ENCODE results near the gene MRPL51.

The MRPL51 gene

GRCh38 chr12:6527711-6528110 is 34.6 kb upstream of the MRPL51 start:
- DNase-seq (ENCODE audit: low read depth in 1 of 2, low spot score in 1 of 2), result no peak
- H3K4me3 ChIP-seq (replicated peaks; ENCODE audit: insufficient read depth, low read length), result no peak overlapping the region

GRCh38 chr12:6526766-6527525 is 33.9 kb upstream of the MRPL51 start:
- no peak overlapping the region for H3K4me3 ChIP-seq (replicated peaks; ENCODE audit: insufficient read depth, low read length)
- TF ChIP-seq REST (IDR thresholded peaks at IDR 0.05; ENCODE audit: insufficient replicate concordance, low read depth) (no peak), GABPA (IDR thresholded peaks at IDR 0.05; ENCODE audit: low read depth) (no peak), SPI1 (IDR thresholded peaks at IDR 0.05; ENCODE audit: borderline replicate concordance, low read depth) (no peak), POLR2AphosphoS5 (IDR thresholded peaks at IDR 0.05; ENCODE audit: low read depth) (no peak)
- TF ChIP-seq, protein P1, sequence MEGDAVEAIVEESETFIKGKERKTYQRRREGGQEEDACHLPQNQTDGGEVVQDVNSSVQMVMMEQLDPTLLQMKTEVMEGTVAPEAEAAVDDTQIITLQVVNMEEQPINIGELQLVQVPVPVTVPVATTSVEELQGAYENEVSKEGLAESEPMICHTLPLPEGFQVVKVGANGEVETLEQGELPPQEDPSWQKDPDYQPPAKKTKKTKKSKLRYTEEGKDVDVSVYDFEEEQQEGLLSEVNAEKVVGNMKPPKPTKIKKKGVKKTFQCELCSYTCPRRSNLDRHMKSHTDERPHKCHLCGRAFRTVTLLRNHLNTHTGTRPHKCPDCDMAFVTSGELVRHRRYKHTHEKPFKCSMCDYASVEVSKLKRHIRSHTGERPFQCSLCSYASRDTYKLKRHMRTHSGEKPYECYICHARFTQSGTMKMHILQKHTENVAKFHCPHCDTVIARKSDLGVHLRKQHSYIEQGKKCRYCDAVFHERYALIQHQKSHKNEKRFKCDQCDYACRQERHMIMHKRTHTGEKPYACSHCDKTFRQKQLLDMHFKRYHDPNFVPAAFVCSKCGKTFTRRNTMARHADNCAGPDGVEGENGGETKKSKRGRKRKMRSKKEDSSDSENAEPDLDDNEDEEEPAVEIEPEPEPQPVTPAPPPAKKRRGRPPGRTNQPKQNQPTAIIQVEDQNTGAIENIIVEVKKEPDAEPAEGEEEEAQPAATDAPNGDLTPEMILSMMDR (IDR thresholded peaks at IDR 0.05; ENCODE audit: insufficient read depth, low read length), result no peak
- H3K27me3 ChIP-seq (ENCODE audit: insufficient read depth, poor library complexity, severe bottlenecking), result no peaks in the 10 kb centered on the region
- no peak overlapping the region for H3K27ac ChIP-seq (replicated peaks)
- no peak for DNase-seq (ENCODE audit: low read depth in 1 of 2, low spot score in 1 of 2)

More at GRCh38 chr12:6527711-6528110, 34.6 kb upstream of the MRPL51 start:
- Histone ChIP-seq H3K27me3 (ENCODE audit: insufficient read depth, poor library complexity, severe bottlenecking) (no peaks in the 10 kb centered on the region), H3K27ac (replicated peaks) (no peak overlapping the region)
- no peak for TF ChIP-seq REST (IDR thresholded peaks at IDR 0.05; ENCODE audit: insufficient replicate concordance, low read depth)
- TF ChIP-seq, protein P1 (IDR thresholded peaks at IDR 0.05; ENCODE audit: insufficient read depth, low read length), result no peak
- no peak for TF ChIP-seq SPI1 (IDR thresholded peaks at IDR 0.05; ENCODE audit: borderline replicate concordance, low read depth)
- TF ChIP-seq POLR2AphosphoS5 (IDR thresholded peaks at IDR 0.05; ENCODE audit: low read depth), result no peak
- TF ChIP-seq GABPA (IDR thresholded peaks at IDR 0.05; ENCODE audit: low read depth), result no peak

DNA sequence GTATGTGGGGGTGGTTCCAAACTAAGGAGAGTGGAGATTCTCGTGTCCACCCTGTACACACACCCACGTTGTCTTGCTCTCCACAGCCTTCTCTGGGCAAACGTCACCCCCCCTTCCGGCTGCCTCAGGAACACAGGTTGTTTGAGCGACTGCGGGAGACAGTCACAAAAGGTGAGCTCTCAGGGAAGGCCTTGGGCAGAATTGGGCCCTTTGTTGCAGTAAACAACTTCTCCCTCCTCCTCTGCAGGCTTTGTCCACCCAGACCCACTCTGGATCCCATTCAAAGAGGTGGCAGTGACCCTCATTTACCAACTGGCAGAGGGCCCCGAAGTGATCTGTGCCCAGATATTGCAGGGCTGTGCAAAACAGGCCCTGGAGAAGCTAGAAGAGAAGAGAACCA is 33.1 kb upstream of the MRPL51 start:
- TF ChIP-seq, protein P1 (IDR thresholded peaks at IDR 0.05; ENCODE audit: insufficient read depth, low read length), result no peak
- no peak for TF ChIP-seq REST (IDR thresholded peaks at IDR 0.05; ENCODE audit: insufficient replicate concordance, low read depth)
- TF ChIP-seq SPI1 (IDR thresholded peaks at IDR 0.05; ENCODE audit: borderline replicate concordance, low read depth), result no peak
- no peak for TF ChIP-seq POLR2AphosphoS5 (IDR thresholded peaks at IDR 0.05; ENCODE audit: low read depth)
- no peak for TF ChIP-seq GABPA (IDR thresholded peaks at IDR 0.05; ENCODE audit: low read depth)
- Histone ChIP-seq H3K4me3 (replicated peaks; ENCODE audit: insufficient read depth, low read length) (no peak overlapping the region), H3K27me3 (ENCODE audit: insufficient read depth, poor library complexity, severe bottlenecking) (no peaks in the 10 kb centered on the region), H3K27ac (replicated peaks) (no peak overlapping the region)
- DNase-seq (ENCODE audit: low read depth in 1 of 2, low spot score in 1 of 2), result no peak
